ENCODE results near the gene AKAP12.
"Not testable (repeated sequence)": the region's sequence is repeated elsewhere in the genome, so short reads cannot be mapped to it uniquely, and the experiment has no call there.

The AKAP12 gene

GRCh38 chr6:151350442-151351145 is 110.8 kb downstream of the AKAP12 start:
- DNase-seq: no peak

- DNase-seq: no peak
These were observed 111.5 kb downstream of the AKAP12 start for GRCh38 chr6:151351146-151351700.

GRCh38 chr6:151351731-151352130 is 112.0 kb downstream of the AKAP12 start:
- DNase-seq: no peak

- no peak for DNase-seq
These were observed 112.9 kb downstream of the AKAP12 start for GRCh38 chr6:151352410-151353396.

GRCh38 chr6:151353795-151354194 is 114.0 kb downstream of the AKAP12 start:
- no peak for DNase-seq

GRCh38 chr6:151356983-151357382 is 117.2 kb downstream of the AKAP12 start:
- DNase-seq: not testable (repeated sequence)

- no peak for DNase-seq
These were observed 118.1 kb downstream of the AKAP12 start for GRCh38 chr6:151357758-151358436.

- no peak for DNase-seq
These were observed 118.7 kb downstream of the AKAP12 start for GRCh38 chr6:151358475-151358874.

GRCh38 chr6:151359486-151359885 is 119.7 kb downstream of the AKAP12 start:
- no peak for DNase-seq

- DNase-seq: no peak
These were observed 125.5 kb downstream of the AKAP12 start for GRCh38 chr6:151365233-151365632.

GRCh38 chr6:151370509-151371078 is 130.8 kb downstream of the AKAP12 start:
- no peak for DNase-seq

- DNase-seq: peak; percentile 20
These were observed 132.4 kb downstream of the AKAP12 start for GRCh38 chr6:151372164-151372563.

GRCh38 chr6:151374036-151374683 is 134.4 kb downstream of the AKAP12 start:
- DNase-seq: no peak

- DNase-seq: no peak
These were observed 136.1 kb downstream of the AKAP12 start for GRCh38 chr6:151375833-151376232.

- DNase-seq: no peak
These were observed 136.7 kb downstream of the AKAP12 start for GRCh38 chr6:151376440-151376839.

- DNase-seq: no peak
These were observed 137.3 kb downstream of the AKAP12 start for GRCh38 chr6:151377095-151377494.

GRCh38 chr6:151379933-151380847 is 140.4 kb downstream of the AKAP12 start:
- DNase-seq: no peak

- no peak for DNase-seq
These were observed 141.1 kb downstream of the AKAP12 start for GRCh38 chr6:151380848-151381205.

GRCh38 chr6:151381722-151382121 is 142.0 kb downstream of the AKAP12 start:
- no peak for DNase-seq

GRCh38 chr6:151382631-151383030 is 142.9 kb downstream of the AKAP12 start:
- not testable (repeated sequence) for DNase-seq

- no peak for DNase-seq
These were observed 144.4 kb downstream of the AKAP12 start for GRCh38 chr6:151384151-151384550.

Data from activated CD4-positive, alpha-beta T cell treated with anti-CD3 and anti-CD28 coated beads for 48 hours (primary cell).